T-cell (primary cell): ENCODE results near the gene XRCC6. TPM values are rescaled to one million over a fixed set of nuclear protein-coding genes. Genes with fewer than 3 reads are reported as not detected.
A peak's percentile ranks its signal among the peaks of the same experiment; 100 is the strongest.
"Not testable (repeated sequence)": the region's sequence is repeated elsewhere in the genome, so short reads cannot be mapped to it uniquely, and the experiment has no call there.

Experiments
- ATAC-seq, 4 experiments: fragments of 200-7000 bp in 3 of 4; fragments of 150-1000 bp in 1 of 4; cut with Tn5 transposase; replicated peaks in 1 of 4; 1 replicate in 3 of 4; 2 replicates in 1 of 4; pipeline ENCODE4 v1.10.0; 2021; ENCODE audit warnings: moderate library complexity in 3 of 4, mild to moderate bottlenecking in 2 of 4, moderate number of reproducible peaks in 1 of 4
- CTCF ChIA-PET, 2 donors: fragments of 300-600 bp; sonication (Branson Sonifier 250); formaldehyde crosslinking; loops; one replicate each; lab custom pipeline; 2022; ENCODE audit warnings: antibody characterized with exemption in 2 of 2; lab: Charles Lee
- POLR2A ChIA-PET, 2 donors: fragments of 300-600 bp; sonication (Branson Sonifier 250); formaldehyde crosslinking; loops; one replicate each; lab custom pipeline; 2022; ENCODE audit warnings: antibody characterized with exemption in 2 of 2; lab: Charles Lee
- DNase-seq, 35 experiments: peaks; one replicate each; pipeline versions ENCODE4 v3.0.0 to v3.0.0-alpha.2; 2013 to 2023
- H3K27ac ChIP-seq: one replicate; pipeline ENCODE4 v1.5.1; 2013; ENCODE audit warnings: low read length
- H3K27me3 ChIP-seq, 2 experiments: replicated peaks in 1 of 2; 1 replicate in 1 of 2; 2 replicates in 1 of 2; pipeline versions ENCODE4 v1.6.1 to v1.7.0; 2013; ENCODE audit warnings: low read length in 1 of 2, mixed read lengths in 1 of 2; ENCODE audit not compliant: control insufficient read depth in 2 of 2, insufficient read depth in 2 of 2; ENCODE audit errors: extremely low read depth in 1 of 2
- H3K36me3 ChIP-seq, 2 donors: 1 replicate in 1 of 2; 2 replicates in 1 of 2; pipeline versions ENCODE4 v1.6.1 to v1.7.0; 2013; ENCODE audit warnings: low read length in 1 of 2; ENCODE audit not compliant: control insufficient read depth in 2 of 2, insufficient read depth in 1 of 2; ENCODE audit errors: extremely low read depth in 1 of 2
- H3K4me1 ChIP-seq, 2 experiments: 1 replicate in 1 of 2; 2 replicates in 1 of 2; pipeline versions ENCODE4 v1.6.1 to v1.7.0; 2013; ENCODE audit warnings: low read length in 2 of 2, mixed read lengths in 1 of 2; ENCODE audit not compliant: insufficient read depth in 2 of 2, control insufficient read depth in 1 of 2; ENCODE audit errors: extremely low read depth in 1 of 2
- H3K4me3 ChIP-seq, 2 donors: 1 replicate in 1 of 2; 2 replicates in 1 of 2; pipeline versions ENCODE4 v1.5.1 to v1.7.0; 2013; ENCODE audit warnings: mild to moderate bottlenecking in 2 of 2, low read length in 1 of 2, moderate library complexity in 1 of 2; ENCODE audit not compliant: control insufficient read depth in 1 of 2; ENCODE audit errors: extremely low read depth in 1 of 2
- H3K9me3 ChIP-seq: 2 replicates; pipeline ENCODE4 v1.7.0; 2013
- H3K27ac Mint-ChIP-seq, 2 donors: one replicate each; pipeline ENCODE4 v1.8.0; 2020 to 2021; ENCODE audit warnings: mild to moderate bottlenecking in 2 of 2, mixed read lengths in 2 of 2
- H3K27me3 Mint-ChIP-seq, 2 donors: one replicate each; pipeline ENCODE4 v1.8.0; 2021 to 2022; ENCODE audit warnings: mixed read lengths in 2 of 2
- H3K36me3 Mint-ChIP-seq: one replicate; pipeline ENCODE4 v1.8.0; 2021; ENCODE audit warnings: mixed read lengths
- H3K4me1 Mint-ChIP-seq, 3 donors: one replicate each; pipeline ENCODE4 v1.8.0; 2020 to 2022; ENCODE audit warnings: mixed read lengths in 3 of 3, mild to moderate bottlenecking in 1 of 3
- H3K4me3 Mint-ChIP-seq, 3 donors: one replicate each; pipeline ENCODE4 v1.8.0; 2020 to 2022; ENCODE audit warnings: mild to moderate bottlenecking in 3 of 3, mixed read lengths in 3 of 3, moderate library complexity in 3 of 3
- H3K9me3 Mint-ChIP-seq, 3 donors: one replicate each; pipeline ENCODE4 v1.8.0; 2020 to 2022; ENCODE audit warnings: mixed read lengths in 3 of 3
- WGBS: methylation state at CpG from one replicate; pipeline ENCODE4 v1.1.5; 2013; ENCODE audit warnings: missing lambda C conversion rate; ENCODE audit not compliant: insufficient coverage; 5-methylcytosine and 5-hydroxymethylcytosine counted together
- total RNA-seq, 35 experiments: library from RNA in 6 of 35; stranded (reverse) in 6 of 35; fragments of 120-200 nt in 1 of 35; gene quantifications; one replicate each; pipeline versions ENCODE4 v1.2.1 to v1.2.4 and lab custom pipeline; 2013 to 2026

XRCC6 gene
- total RNA-seq, 5 donors from 2014 or later (not counting 1 experiment from before 2014, with no cell fraction given), result 159 to 174 (median 168) TPM

DNA sequence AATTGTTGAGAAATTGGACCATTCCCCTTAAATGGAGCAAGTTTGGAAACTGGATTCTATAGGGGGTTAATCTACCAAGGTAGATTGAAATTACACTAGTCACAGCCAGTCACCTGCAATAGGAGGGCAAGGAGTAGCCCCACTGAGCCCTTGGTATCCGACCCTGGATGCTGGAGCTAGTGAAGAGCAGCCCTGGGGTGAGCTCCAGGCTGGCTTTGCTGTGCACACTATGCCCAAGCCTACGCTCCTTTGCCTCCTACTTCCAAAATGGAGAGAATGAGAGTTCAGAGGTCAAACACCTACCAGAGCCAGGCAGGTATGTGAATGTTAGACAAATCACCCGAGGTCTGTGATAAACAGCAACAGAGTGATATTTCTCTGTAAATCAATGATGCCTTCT is 43.9 kb downstream of the XRCC6 start:
- Mint-ChIP-seq H3K4me3 (no peak overlapping the region), H3K36me3 (peaks cover 30% of the 10 kb centered on the region), H3K4me1 (peaks cover 12 to 15% (median 13%) of the 10 kb centered on the region in 3 donors), H3K27ac (peak overlapping the region; percentile 36 to 61), H3K9me3 (no peaks in the 10 kb centered on the region), H3K27me3 (no peaks in the 10 kb centered on the region)
- POLR2A ChIA-PET, result interaction anchor here in 1 of 2 donors (0.5 kb wide), 1 partner anchor 135 kb away, joined by 3 read pairs; no protein-coding TSS in a partner anchor
- DNase-seq, result no peak
- H3K4me1 ChIP-seq, result peaks cover 0 to 20% of the 10 kb centered on the region in 2 experiments
- no peak overlapping the region for H3K4me3 ChIP-seq
- WGBS, result 85% methylated on average over 2 of the region's 3 CpGs
- H3K27ac ChIP-seq, result no peak overlapping the region
- H3K36me3 ChIP-seq, result peaks cover 6 to 50% of the 10 kb centered on the region in 2 donors
- ATAC-seq, result no peak
- CTCF ChIA-PET, result interaction anchor here in 1 of 2 donors (0.5 kb wide), 1 partner anchor 14 kb away, joined by 3 read pairs; no protein-coding TSS in a partner anchor
- H3K27me3 ChIP-seq, result no peaks in the 10 kb centered on the region
- no peaks in the 10 kb centered on the region for H3K9me3 ChIP-seq

DNA sequence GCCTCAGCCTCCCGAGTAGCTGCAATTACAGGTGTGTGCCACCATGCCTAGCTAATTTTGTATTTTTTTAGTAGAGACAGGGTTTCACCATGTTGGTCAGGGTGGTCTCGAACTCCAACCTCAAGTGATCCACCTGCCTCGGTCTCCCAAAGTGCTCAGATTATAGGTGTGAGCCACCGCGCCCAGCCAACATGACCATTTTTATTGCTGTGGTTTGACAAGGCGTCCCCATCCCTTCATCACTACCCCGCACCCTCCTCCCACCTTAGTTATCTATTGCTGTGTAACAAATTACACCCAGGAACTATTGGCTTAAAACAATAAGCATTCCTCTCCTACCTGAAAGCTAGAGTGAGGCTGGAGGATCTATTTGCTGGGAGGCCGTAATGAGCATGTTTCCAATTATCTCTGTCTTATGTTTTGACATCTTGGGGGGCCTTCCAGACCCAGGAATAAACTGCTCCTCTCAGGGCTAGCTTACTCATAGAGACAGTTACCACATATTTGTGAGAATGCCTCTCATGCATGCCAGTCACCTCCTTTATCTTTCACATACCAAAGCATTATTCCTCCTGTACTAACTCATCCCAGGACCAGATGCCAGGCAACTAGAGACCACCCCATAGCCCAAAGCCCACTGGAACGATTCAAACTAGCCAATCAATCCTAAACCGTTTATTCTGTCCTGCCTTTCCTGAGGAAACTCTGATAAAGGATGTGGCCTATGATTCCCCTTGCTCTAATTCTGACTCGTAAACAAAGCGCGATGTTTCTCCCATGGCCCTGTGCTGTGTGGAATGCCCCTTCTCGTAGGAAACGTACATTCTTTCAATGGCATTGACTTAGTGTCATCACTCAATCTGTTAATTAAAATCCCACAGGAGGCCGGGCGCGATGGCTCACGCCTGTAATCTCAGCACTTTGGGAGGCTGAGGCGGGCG is 48.1 kb downstream of the XRCC6 start:
- peaks cover 8% of the 10 kb centered on the region for H3K36me3 Mint-ChIP-seq
- H3K27ac Mint-ChIP-seq, result peak overlapping the region in 1 of 2 donors; percentile 16
- no peaks in the 10 kb centered on the region for H3K9me3 Mint-ChIP-seq
- POLR2A ChIA-PET, result interaction anchor here (0.7 kb wide), 3 partner anchors 39 to 406 kb away, joined by 5 to 15 read pairs (median 10); no protein-coding TSS in a partner anchor
- no peak overlapping the region for H3K4me3 Mint-ChIP-seq
- Histone ChIP-seq H3K9me3 (no peaks in the 10 kb centered on the region), H3K4me1 (peaks cover 0 to 20% of the 10 kb centered on the region in 2 experiments), H3K27me3 (no peaks in the 10 kb centered on the region), H3K4me3 (no peak overlapping the region), H3K27ac (no peak overlapping the region), H3K36me3 (peaks cover 5 to 27% of the 10 kb centered on the region in 2 donors)
- ATAC-seq (no peak), DNase-seq (no peak)
- CTCF ChIA-PET, result no interaction called here
- no peaks in the 10 kb centered on the region for H3K27me3 Mint-ChIP-seq
- WGBS, result 90% methylated on average over 8 of the region's 21 CpGs
- peaks cover 16 to 19% (median 17%) of the 10 kb centered on the region in 3 donors for H3K4me1 Mint-ChIP-seq

DNA sequence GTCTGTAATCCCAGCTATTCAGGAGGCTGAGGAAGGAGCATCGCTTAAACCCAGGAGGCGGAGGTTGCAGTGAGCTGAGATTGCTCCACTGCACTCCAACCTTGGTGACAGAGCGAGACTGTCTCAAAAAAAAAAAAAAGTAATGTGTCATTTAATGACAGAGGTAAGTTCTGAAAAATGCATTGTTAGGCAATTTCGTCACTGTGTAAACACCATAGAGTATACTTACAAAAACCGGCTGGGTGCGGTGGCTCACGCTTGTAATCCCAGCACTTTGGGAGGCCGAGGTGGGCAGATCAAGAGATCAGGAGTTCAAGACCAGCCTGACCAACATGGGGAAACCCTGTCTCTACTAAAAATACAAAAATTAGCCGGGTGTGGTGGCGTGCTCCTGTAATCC is 51.0 kb downstream of the XRCC6 start:
- H3K4me3 Mint-ChIP-seq, H3K4me3 ChIP-seq, ATAC-seq, H3K4me1 ChIP-seq, DNase-seq, H3K27me3 ChIP-seq, H3K9me3 Mint-ChIP-seq, H3K27me3 Mint-ChIP-seq, H3K27ac ChIP-seq, H3K9me3 ChIP-seq, POLR2A ChIA-PET, H3K27ac Mint-ChIP-seq, CTCF ChIA-PET: not testable (repeated sequence)
- Mint-ChIP-seq H3K4me1 (peaks cover 16 to 18% (median 16%) of the 10 kb centered on the region in 3 donors), H3K36me3 (peaks cover 26% of the 10 kb centered on the region)
- WGBS, result 98% methylated on average over 7 of the region's 10 CpGs
- H3K36me3 ChIP-seq, result peaks cover 5 to 30% of the 10 kb centered on the region in 2 donors

DNA sequence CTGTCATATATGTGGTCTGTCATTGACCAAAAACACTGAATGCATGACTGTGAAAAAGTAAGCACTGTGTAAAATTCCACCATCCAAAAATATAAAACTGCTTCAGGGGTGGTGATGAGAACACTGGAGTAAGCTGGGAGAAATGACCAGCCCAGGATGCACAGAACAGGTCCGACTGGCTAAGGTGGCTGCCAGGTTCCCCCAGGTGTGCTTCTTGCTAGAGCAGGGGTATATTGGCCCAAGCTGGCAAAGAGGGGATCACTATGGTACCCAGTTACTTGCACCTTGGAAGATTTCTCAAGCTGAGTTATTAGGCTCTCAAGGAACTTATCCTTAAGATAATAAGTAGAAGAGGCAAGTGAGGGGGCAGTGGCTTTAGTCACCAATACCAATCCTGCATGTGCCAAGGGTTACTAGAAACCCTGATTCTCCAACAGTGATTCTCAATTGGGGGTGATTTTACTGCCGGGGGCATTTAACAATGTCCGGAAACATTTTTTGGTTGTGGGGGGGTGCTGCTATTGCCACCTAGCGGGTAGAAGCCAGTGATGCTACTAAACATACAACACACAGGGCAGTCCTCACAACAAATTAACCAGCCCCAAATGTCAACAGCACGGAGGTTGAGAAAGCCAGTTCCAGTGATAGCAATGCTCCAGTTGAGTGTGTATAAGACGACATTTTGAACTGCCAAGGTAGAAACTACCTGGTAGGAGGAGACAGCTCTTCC is 51.9 kb downstream of the XRCC6 start:
- POLR2A ChIA-PET, result interaction anchor here in 1 of 2 donors (0.6 kb wide), 1 partner anchor 131 kb away, joined by 3 read pairs; no protein-coding TSS in a partner anchor
- H3K27me3 Mint-ChIP-seq, result no peaks in the 10 kb centered on the region
- no peak overlapping the region for H3K4me3 ChIP-seq
- no peak overlapping the region for H3K27ac ChIP-seq
- ATAC-seq (peak in 1 of 4 experiments; percentile 16), DNase-seq (peak in 1 of 35 experiments; percentile 24)
- peaks cover 5 to 30% of the 10 kb centered on the region in 2 donors for H3K36me3 ChIP-seq
- no peaks in the 10 kb centered on the region for H3K9me3 Mint-ChIP-seq
- 96% methylated on average over 2 of the region's 6 CpGs for WGBS
- H3K27me3 ChIP-seq, result no peaks in the 10 kb centered on the region
- peaks cover 15 to 16% (median 16%) of the 10 kb centered on the region in 3 donors for H3K4me1 Mint-ChIP-seq
- H3K27ac Mint-ChIP-seq, result no peak overlapping the region
- H3K4me1 ChIP-seq, result peaks cover 0 to 1% of the 10 kb centered on the region in 2 experiments
- CTCF ChIA-PET, result no interaction called here
- H3K4me3 Mint-ChIP-seq, result no peak overlapping the region
- peaks cover 29% of the 10 kb centered on the region for H3K36me3 Mint-ChIP-seq
- H3K9me3 ChIP-seq, result no peaks in the 10 kb centered on the region

DNA sequence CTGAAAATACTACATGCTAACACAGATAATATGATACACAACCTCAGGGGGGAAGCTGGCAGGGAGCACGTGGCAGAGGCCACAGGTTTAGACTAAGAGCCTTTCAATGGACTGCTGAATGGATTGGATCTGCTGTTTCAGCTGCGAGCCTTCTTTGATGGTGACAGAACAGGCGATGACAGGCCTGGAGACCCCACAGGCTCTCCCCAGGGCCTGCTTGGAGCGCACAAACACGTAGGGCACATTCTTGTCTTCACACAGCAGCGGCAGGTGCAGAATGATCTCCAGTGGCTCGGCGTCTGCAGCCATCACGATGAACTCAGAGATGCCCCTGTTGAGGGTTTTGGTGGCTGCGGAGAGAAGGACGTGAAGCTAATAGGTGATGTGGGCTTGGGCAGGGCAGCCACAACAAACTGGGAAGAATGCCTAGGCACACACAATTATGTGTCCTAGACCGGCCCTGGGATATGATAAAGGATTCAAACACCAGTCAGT is 53.8 kb downstream of the XRCC6 start:
- Mint-ChIP-seq H3K4me1 (peaks cover 19 to 23% (median 22%) of the 10 kb centered on the region in 3 donors), H3K4me3 (no peak overlapping the region), H3K36me3 (peaks cover 40% of the 10 kb centered on the region), H3K27me3 (no peaks in the 10 kb centered on the region), H3K9me3 (no peaks in the 10 kb centered on the region), H3K27ac (no peak overlapping the region)
- 100% methylated on average over 4 of the region's 12 CpGs for WGBS
- no peak for DNase-seq
- ChIA-PET POLR2A (interaction anchor here in 1 of 2 donors (0.7 kb wide), 1 partner anchor 12 kb away, joined by 3 read pairs; no protein-coding TSS in a partner anchor), CTCF (interaction anchor here (0.6 to 0.7 kb wide), 2 partner anchors 54 to 85 kb away, joined by 3 to 7 read pairs; partner anchors contain the start of genes PMM1 (in 1 of the 2) and XRCC6 (in 1 of the 2))
- no peaks in the 10 kb centered on the region for H3K4me1 ChIP-seq
- ATAC-seq, result no peak
- H3K4me3 ChIP-seq, result no peak overlapping the region
- no peaks in the 10 kb centered on the region for H3K9me3 ChIP-seq
- no peaks in the 10 kb centered on the region for H3K27me3 ChIP-seq
- H3K27ac ChIP-seq, result no peak overlapping the region
- peaks cover 5 to 47% of the 10 kb centered on the region in 2 donors for H3K36me3 ChIP-seq
